IMR-90 (cell line): Measurements from ENCODE around the gene CPNE2. TPM values are rescaled to one million over a fixed set of nuclear protein-coding genes. Genes with fewer than 3 reads are reported as not detected.

ENCODE experiments used
- ATAC-seq: fragments of 200-7000 bp; cut with Tn5 transposase; 2 replicates; pipeline ENCODE4 v1.9.1; 2020; ENCODE audit warnings: low read depth, mild to moderate bottlenecking, moderate library complexity
- BruUV-seq: library from RNA; stranded (reverse); fragments of 400-500 nt; replicated peaks from 2 replicates; lab custom pipeline; 2021; lab: Mats Ljungman, UMichigan
- CTCF ChIA-PET: fragments of 300-600 bp; formaldehyde crosslinking; extraction: SDS; loops from one replicate; lab custom pipeline; 2021; ENCODE audit warnings: antibody characterized with exemption; lab: Yijun Ruan, JAX
- POLR2A ChIA-PET: fragments of 300-600 bp; sonication (Branson Sonifier 250); formaldehyde crosslinking; loops from one replicate; lab custom pipeline; 2022; ENCODE audit warnings: antibody characterized with exemption; ENCODE audit not compliant: unreplicated experiment; lab: Charles Lee
- DNase-seq: peaks from one replicate; pipeline ENCODE4 v3.0.0; 2013
- H2AFZ ChIP-seq: replicated peaks from 2 replicates; pipeline ENCODE3; 2013; ENCODE audit warnings: low read length, mild to moderate bottlenecking; ENCODE audit not compliant: poor library complexity
- H2AK5ac ChIP-seq: 2 replicates; pipeline ENCODE4 v1.6.1; 2013; ENCODE audit warnings: low read depth, low read length, inconsistent platforms
- H2AK9ac ChIP-seq: replicated peaks from 2 replicates; pipeline ENCODE3; 2013; ENCODE audit warnings: mild to moderate bottlenecking, low read depth, low read length, moderate library complexity; ENCODE audit not compliant: poor library complexity
- H2BK120ac ChIP-seq: 2 replicates; pipeline ENCODE4 v1.6.1; 2013; ENCODE audit warnings: low read depth, low read length, inconsistent platforms
- H2BK15ac ChIP-seq: 3 replicates; pipeline ENCODE4 v1.6.1; 2013; ENCODE audit warnings: low read depth, low read length, inconsistent platforms
- H2BK20ac ChIP-seq: 2 replicates; pipeline ENCODE4 v1.6.1; 2013; ENCODE audit warnings: low read depth, mild to moderate bottlenecking, inconsistent platforms, low read length, moderate library complexity
- H2BK5ac ChIP-seq: 2 replicates; pipeline ENCODE4 v1.6.1; 2013; ENCODE audit warnings: mild to moderate bottlenecking, low read depth, low read length, inconsistent platforms; ENCODE audit not compliant: poor library complexity, severe bottlenecking
- H3K14ac ChIP-seq: replicated peaks from 2 replicates; pipeline ENCODE4 v1.6.1; 2013; ENCODE audit warnings: low read depth, low read length, inconsistent platforms
- H3K18ac ChIP-seq: 2 replicates; pipeline ENCODE4 v1.6.1; 2013; ENCODE audit warnings: low read depth, low read length, control low read depth
- H3K23ac ChIP-seq: 2 replicates; pipeline ENCODE4 v1.6.1; 2013; ENCODE audit warnings: low read depth, low read length, inconsistent platforms
- H3K27ac ChIP-seq: 2 replicates; pipeline ENCODE4 v1.5.1; 2013; ENCODE audit warnings: mild to moderate bottlenecking, control low read depth, low read length; ENCODE audit not compliant: insufficient read depth
- H3K27me3 ChIP-seq: 2 replicates; pipeline ENCODE4 v1.6.1; 2013; ENCODE audit warnings: low read length; ENCODE audit not compliant: control insufficient read depth, insufficient read depth
- H3K36me3 ChIP-seq: 2 replicates; pipeline ENCODE4 v1.6.1; 2013; ENCODE audit warnings: low read length, mixed read lengths; ENCODE audit not compliant: control insufficient read depth, insufficient read depth
- H3K4ac ChIP-seq: 2 replicates; pipeline ENCODE4 v1.6.1; 2013; ENCODE audit warnings: low read depth, low read length, inconsistent platforms
- H3K4me1 ChIP-seq: 2 replicates; pipeline ENCODE4 v1.6.1; 2013; ENCODE audit warnings: low read length, mixed read lengths; ENCODE audit not compliant: control insufficient read depth, insufficient read depth
- H3K4me2 ChIP-seq: 2 replicates; pipeline ENCODE4 v1.6.1; 2013; ENCODE audit warnings: low read depth, mild to moderate bottlenecking, control low read depth, low read length, moderate library complexity
- H3K4me3 ChIP-seq: 2 replicates; pipeline ENCODE4 v1.5.1; 2013; ENCODE audit warnings: low read depth, mild to moderate bottlenecking, control low read depth, low read length, moderate library complexity; ENCODE audit not compliant: insufficient read depth
- H3K56ac ChIP-seq: 2 replicates; pipeline ENCODE4 v1.6.1; 2013; ENCODE audit warnings: low read length, inconsistent platforms; ENCODE audit not compliant: insufficient read depth; ENCODE audit errors: extremely low read depth
- H3K79me1 ChIP-seq, 2 experiments: 2 replicates each; pipeline ENCODE4 v1.6.1; 2013; ENCODE audit warnings: low read length in 2 of 2, inconsistent platforms in 1 of 2, low read depth in 1 of 2
- H3K9ac ChIP-seq: 2 replicates; pipeline ENCODE4 v1.6.1; 2013; ENCODE audit warnings: low read depth, low read length, control low read depth
- H3K9me1 ChIP-seq: 2 replicates; pipeline ENCODE4 v1.6.1; 2013; ENCODE audit warnings: low read length, inconsistent platforms; ENCODE audit not compliant: insufficient read depth
- H3K9me3 ChIP-seq: 2 replicates; pipeline ENCODE4 v1.6.1; 2013; ENCODE audit warnings: low read length; ENCODE audit not compliant: control insufficient read depth, insufficient read depth
- H4K20me1 ChIP-seq: 2 replicates; pipeline ENCODE4 v1.6.1; 2013; ENCODE audit warnings: low read length, inconsistent platforms; ENCODE audit not compliant: insufficient read depth
- H4K5ac ChIP-seq: 2 replicates; pipeline ENCODE4 v1.6.1; 2013; ENCODE audit warnings: mild to moderate bottlenecking, low read depth, low read length, control low read depth
- H4K8ac ChIP-seq, 2 experiments: 2 replicates each; pipeline ENCODE4 v1.6.1; 2013; ENCODE audit warnings: low read depth in 2 of 2, low read length in 2 of 2, control low read depth in 1 of 2, inconsistent platforms in 1 of 2
- H4K91ac ChIP-seq: 2 replicates; pipeline ENCODE4 v1.6.1; 2013; ENCODE audit warnings: low read depth, low read length, inconsistent platforms; ENCODE audit not compliant: insufficient read depth
- BHLHE40 ChIP-seq: fragments of 150-350 bp; IDR thresholded peaks from 2 replicates; pipeline ENCODE4 v1.6.1; 2016; ENCODE audit warnings: mild to moderate bottlenecking, low read depth, low read length
- CHD1 ChIP-seq: IDR thresholded peaks from 2 replicates; pipeline ENCODE4 v1.6.1; 2012; ENCODE audit warnings: low read depth, low read length, improper control_type of control experiment
- MXI1 ChIP-seq: IDR thresholded peaks from 2 replicates; pipeline ENCODE4 v1.6.1; 2012; ENCODE audit warnings: low read depth, mild to moderate bottlenecking, low read length, moderate library complexity, borderline replicate concordance
- NFE2L2 ChIP-seq: fragments of 150-350 bp; IDR thresholded peaks from 2 replicates; pipeline ENCODE4 v1.6.1; 2016; ENCODE audit warnings: low read depth, mild to moderate bottlenecking, low read length
- POLR2A ChIP-seq: IDR thresholded peaks from 2 replicates; pipeline ENCODE4 v1.6.1; 2012; ENCODE audit warnings: mild to moderate bottlenecking, low read depth, low read length
- RAD21 ChIP-seq: IDR thresholded peaks from 2 replicates; pipeline ENCODE4 v1.6.1; 2012; ENCODE audit warnings: low read length, improper control_type of control experiment
- RCOR1 ChIP-seq: IDR thresholded peaks from 2 replicates; pipeline ENCODE4 v1.6.1; 2012; ENCODE audit warnings: mild to moderate bottlenecking, low read length, improper control_type of control experiment; ENCODE audit not compliant: insufficient replicate concordance
- RFX5 ChIP-seq: IDR thresholded peaks from 2 replicates; pipeline ENCODE4 v1.8.0; 2012; ENCODE audit warnings: low read depth, mild to moderate bottlenecking, low read length, moderate library complexity
- WGBS, 2 experiments: methylation state at CpG; one replicate each; pipeline versions ENCODE4 v1.1.5 to v1.1.7; 2013; ENCODE audit warnings: missing lambda C conversion rate in 2 of 2; ENCODE audit not compliant: insufficient read length in 1 of 2; ENCODE audit errors: extremely low coverage in 2 of 2; 5-methylcytosine and 5-hydroxymethylcytosine counted together
- dilution Hi-C: fragments of 300-500 bp; cut with HindIII; formaldehyde crosslinking; loops from one replicate; pipeline ENCODE4 v1.14.3; 2018; ENCODE audit warnings: low sequenced_read_pairs; ENCODE audit not compliant: unreplicated experiment
- in situ Hi-C: fragments of 300-500 bp; cut with MboI; formaldehyde crosslinking; loops from 3 replicates; pipeline ENCODE4 v1.14.3; 2019; ENCODE audit warnings: low sequenced_read_pairs, inconsistent platforms, mixed read lengths
- intact Hi-C: fragments of 100-400 bp; cut with micrococcal nuclease; formaldehyde crosslinking; loops from 2 replicates; pipeline ENCODE4 v1.10.0; 2022
- polyA plus RNA-seq, 3 experiments: library from polyadenylated mRNA; depleted of rRNA; stranded (reverse); fragments of >200 nt; gene quantifications; 2 replicates each; pipeline ENCODE4 v1.2.3, GENCODE V29; 2012; ENCODE audit warnings: low replicate concordance in 1 of 3
- total RNA-seq: library from RNA; depleted of rRNA; stranded (reverse); fragments of >200 nt; gene quantifications from 2 replicates; pipeline ENCODE4 v1.2.3, GENCODE V29; 2012
- TF ChIP-seq, protein P1 (sequence below): fragments of 150-350 bp; IDR thresholded peaks from 2 replicates; pipeline ENCODE4 v1.6.1; 2017; ENCODE audit warnings: mild to moderate bottlenecking, antibody characterized with exemption, low read length, low read depth
- TF ChIP-seq, protein P2 (sequence below): conservative IDR thresholded peaks from 2 replicates; pipeline ENCODE4 v1.5.1; 2012; ENCODE audit warnings: mild to moderate bottlenecking, low read depth, low read length, improper control_type of control experiment

CPNE2 gene
- total and polyA plus RNA-seq, 2 of the 4 experiments (the other 2 are of a cell fraction) = 15.4 to 48.0 TPM

DNA sequence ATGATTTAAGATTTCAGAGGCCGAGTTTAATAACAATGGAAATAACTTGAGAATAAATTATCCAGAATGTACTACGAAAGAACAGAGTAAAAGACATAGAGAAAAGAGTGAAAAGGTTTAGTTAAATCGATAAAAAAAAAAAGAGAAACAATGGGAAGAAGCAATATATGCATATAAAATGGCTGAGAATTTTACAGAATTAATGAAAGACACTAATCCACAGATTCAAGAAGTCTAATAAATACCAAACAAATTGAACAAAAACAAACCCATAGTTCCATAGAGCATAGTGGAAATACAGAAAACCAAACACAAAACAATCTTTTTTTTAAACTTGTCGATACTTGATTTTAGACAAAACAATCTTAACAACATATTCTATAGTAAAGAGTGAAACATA, 91.7 kb downstream of the CPNE2 start:
- TF ChIP-seq NFE2L2 (no peak), POLR2A (no peak), RAD21 (no peak), RFX5 (no peak), CHD1 (no peak), MXI1 (no peak), BHLHE40 (no peak), RCOR1 (no peak)
- TF ChIP-seq, protein P1, sequence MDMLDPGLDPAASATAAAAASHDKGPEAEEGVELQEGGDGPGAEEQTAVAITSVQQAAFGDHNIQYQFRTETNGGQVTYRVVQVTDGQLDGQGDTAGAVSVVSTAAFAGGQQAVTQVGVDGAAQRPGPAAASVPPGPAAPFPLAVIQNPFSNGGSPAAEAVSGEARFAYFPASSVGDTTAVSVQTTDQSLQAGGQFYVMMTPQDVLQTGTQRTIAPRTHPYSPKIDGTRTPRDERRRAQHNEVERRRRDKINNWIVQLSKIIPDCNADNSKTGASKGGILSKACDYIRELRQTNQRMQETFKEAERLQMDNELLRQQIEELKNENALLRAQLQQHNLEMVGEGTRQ = no peak
- TF ChIP-seq, protein P2, sequence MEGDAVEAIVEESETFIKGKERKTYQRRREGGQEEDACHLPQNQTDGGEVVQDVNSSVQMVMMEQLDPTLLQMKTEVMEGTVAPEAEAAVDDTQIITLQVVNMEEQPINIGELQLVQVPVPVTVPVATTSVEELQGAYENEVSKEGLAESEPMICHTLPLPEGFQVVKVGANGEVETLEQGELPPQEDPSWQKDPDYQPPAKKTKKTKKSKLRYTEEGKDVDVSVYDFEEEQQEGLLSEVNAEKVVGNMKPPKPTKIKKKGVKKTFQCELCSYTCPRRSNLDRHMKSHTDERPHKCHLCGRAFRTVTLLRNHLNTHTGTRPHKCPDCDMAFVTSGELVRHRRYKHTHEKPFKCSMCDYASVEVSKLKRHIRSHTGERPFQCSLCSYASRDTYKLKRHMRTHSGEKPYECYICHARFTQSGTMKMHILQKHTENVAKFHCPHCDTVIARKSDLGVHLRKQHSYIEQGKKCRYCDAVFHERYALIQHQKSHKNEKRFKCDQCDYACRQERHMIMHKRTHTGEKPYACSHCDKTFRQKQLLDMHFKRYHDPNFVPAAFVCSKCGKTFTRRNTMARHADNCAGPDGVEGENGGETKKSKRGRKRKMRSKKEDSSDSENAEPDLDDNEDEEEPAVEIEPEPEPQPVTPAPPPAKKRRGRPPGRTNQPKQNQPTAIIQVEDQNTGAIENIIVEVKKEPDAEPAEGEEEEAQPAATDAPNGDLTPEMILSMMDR = no peak
- Histone ChIP-seq H3K4ac (no peak overlapping the region), H2BK120ac (no peak overlapping the region), H3K9me3 (no peaks in the 10 kb centered on the region), H3K14ac (no peak overlapping the region), H2BK15ac (no peak overlapping the region), H3K36me3 (no peaks in the 10 kb centered on the region), H2AK9ac (no peak overlapping the region), H3K27me3 (no peaks in the 10 kb centered on the region), H3K56ac (no peak overlapping the region), H3K27ac (no peak overlapping the region), H3K4me2 (no peak overlapping the region), H3K4me3 (no peak overlapping the region), H4K91ac (no peak overlapping the region), H3K9me1 (peaks cover 4% of the 10 kb centered on the region; the same call in 1 of the 2 replicates), H2BK20ac (no peak overlapping the region), H3K23ac (no peak overlapping the region), H3K18ac (no peak overlapping the region), H2AK5ac (no peak overlapping the region), H3K79me1 (peaks cover 24 to 73% of the 10 kb centered on the region in 2 experiments), H3K4me1 (peaks cover 4% of the 10 kb centered on the region; the same call in 1 of the 2 replicates), H2AFZ (no peak overlapping the region), H2BK5ac (no peak overlapping the region), H4K5ac (no peak overlapping the region), H4K8ac (no peak overlapping the region; a peak in 1 of 4 replicates), H4K20me1 (peaks cover 4% of the 10 kb centered on the region; the same call in 1 of the 2 replicates), H3K9ac (no peak overlapping the region)
- ATAC-seq (no peak), DNase-seq (no peak)
- in situ Hi-C loops = no loop called here
- intact Hi-C loops = no loop called here
- no TSS peak for BruUV-seq
- CTCF ChIA-PET = no interaction called here
- POLR2A ChIA-PET = no interaction called here
- 100% methylated on average over 2 of the region's 4 CpGs; no CpG with 5 or more reads in 1 of the 2 experiments for WGBS, 2 experiments
- dilution Hi-C loops = no loop called here
